Measurements from ENCODE around the gene MICAL3.

DNA sequence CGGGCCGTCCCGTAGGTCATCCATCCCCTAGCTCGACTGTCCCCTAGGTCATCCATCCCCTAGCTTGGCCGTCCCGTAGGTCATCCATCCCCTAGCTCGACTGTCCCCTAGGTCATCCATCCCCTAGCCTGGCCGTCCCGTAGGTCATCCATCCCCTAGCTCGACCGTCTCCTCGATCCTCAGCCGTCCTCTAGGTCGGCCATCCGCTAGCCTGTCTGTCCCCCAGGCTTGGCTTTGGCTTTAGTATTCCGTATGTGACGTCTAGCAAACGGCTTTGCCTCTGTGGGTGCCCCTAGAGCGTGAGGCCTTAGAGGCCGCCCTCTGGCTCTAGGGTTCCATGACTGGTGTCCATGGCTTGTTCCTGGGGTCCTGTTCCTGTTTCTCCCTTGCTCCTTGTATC lies 209.5 kb downstream of the MICAL3 start:
- TF ChIP-seq, protein P1, sequence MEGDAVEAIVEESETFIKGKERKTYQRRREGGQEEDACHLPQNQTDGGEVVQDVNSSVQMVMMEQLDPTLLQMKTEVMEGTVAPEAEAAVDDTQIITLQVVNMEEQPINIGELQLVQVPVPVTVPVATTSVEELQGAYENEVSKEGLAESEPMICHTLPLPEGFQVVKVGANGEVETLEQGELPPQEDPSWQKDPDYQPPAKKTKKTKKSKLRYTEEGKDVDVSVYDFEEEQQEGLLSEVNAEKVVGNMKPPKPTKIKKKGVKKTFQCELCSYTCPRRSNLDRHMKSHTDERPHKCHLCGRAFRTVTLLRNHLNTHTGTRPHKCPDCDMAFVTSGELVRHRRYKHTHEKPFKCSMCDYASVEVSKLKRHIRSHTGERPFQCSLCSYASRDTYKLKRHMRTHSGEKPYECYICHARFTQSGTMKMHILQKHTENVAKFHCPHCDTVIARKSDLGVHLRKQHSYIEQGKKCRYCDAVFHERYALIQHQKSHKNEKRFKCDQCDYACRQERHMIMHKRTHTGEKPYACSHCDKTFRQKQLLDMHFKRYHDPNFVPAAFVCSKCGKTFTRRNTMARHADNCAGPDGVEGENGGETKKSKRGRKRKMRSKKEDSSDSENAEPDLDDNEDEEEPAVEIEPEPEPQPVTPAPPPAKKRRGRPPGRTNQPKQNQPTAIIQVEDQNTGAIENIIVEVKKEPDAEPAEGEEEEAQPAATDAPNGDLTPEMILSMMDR (IDR thresholded peaks at IDR 0.05) = no peak
- no peak for TF ChIP-seq POLR2A (IDR thresholded peaks at IDR 0.05)

Measured in suprapubic skin (tissue), 3 donors.